Lower leg skin (tissue), 4 donors: Measurements from ENCODE around the gene KLK8. TPM values are rescaled to one million over a fixed set of nuclear protein-coding genes. Genes with fewer than 3 reads are reported as not detected.

Source experiments
- DNase-seq, 2 donors: peaks; one replicate each; pipeline ENCODE4 v3.0.0-alpha.2; 2019; ENCODE audit warnings: low spot score in 2 of 2
- H3K4me3 ChIP-seq: fragments of 200-600 bp; sonication (generic); 2 replicates; pipeline ENCODE4 v1.5.1; 2017; ENCODE audit warnings: mild to moderate bottlenecking, low read depth; ENCODE audit not compliant: poor library complexity, severe bottlenecking
- POLR2A ChIP-seq, 2 donors: fragments of 450-650 bp; IDR thresholded peaks; one replicate each; pipeline ENCODE4 v1.6.1; 2016 to 2017; ENCODE audit warnings: antibody characterized with exemption in 2 of 2, mild to moderate bottlenecking in 1 of 2, moderate library complexity in 1 of 2
- WGBS, 2 donors: methylation state at CpG; one replicate each; pipeline ENCODE4 v1.1.5; 2018; 5-methylcytosine and 5-hydroxymethylcytosine counted together
- intact Hi-C: fragments of 100-400 bp; cut with DNase I; formaldehyde crosslinking; loops from one replicate; pipeline ENCODE4 v1.15.0; 2023; ENCODE audit warnings: low total_unique reads
- total RNA-seq, 4 donors: library from RNA; depleted of rRNA; stranded (reverse); fragments of >200 nt; gene quantifications; one replicate each; pipeline ENCODE4 v1.1.0, GENCODE V29; 2016
- TF ChIP-seq, protein P1 (sequence below), 3 donors: fragments of 450-650 bp; IDR thresholded peaks; one replicate each; pipeline ENCODE4 v1.5.1; 2016; ENCODE audit warnings: antibody characterized with exemption in 3 of 3, mild to moderate bottlenecking in 3 of 3, moderate library complexity in 2 of 3

The KLK8 gene
- total RNA-seq, 4 donors from 2014 or later = 67.1 to 117 (median 106) TPM

DNA sequence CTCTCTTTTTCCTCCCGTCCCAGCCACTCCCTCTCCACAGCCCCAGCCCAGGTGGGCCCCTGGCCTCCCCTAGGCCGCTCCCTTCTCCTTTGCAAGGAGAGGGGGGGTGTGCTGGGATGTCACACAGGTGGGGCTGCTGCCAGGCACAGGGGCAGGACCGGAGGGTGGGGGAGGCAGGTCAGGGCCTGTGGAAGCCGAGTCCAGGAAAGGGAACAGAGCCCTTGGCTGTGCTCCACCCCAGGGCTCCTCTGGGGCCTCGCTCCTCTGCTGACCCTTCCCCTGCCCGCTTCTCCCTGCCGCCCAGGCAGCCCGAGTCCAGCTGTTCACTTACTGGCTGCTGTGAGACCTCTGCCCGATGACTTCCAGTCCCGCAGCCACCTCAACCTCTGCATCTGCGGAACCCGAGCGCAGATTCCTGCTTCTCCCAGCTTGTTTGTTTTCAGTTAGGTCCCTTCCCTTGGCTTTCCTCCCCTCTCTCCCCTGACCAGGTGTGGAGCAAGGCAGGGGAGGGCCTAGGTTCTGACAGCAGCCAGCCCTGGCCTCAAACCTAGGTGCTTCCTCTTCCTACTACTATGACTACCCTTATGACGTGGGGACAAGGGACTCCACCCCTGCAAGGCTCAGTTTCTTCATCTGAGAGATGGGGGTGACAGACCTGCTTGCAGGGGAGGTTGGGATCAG is 25.9 kb upstream of the KLK8 start:
- H3K4me3 ChIP-seq = no peak overlapping the region
- DNase-seq = no peak
- 26 to 33% methylated on average over 14 of the region's 14 CpGs for WGBS, 2 donors
- intact Hi-C loops = no loop called here
- TF ChIP-seq POLR2A (IDR thresholded peaks at IDR 0.05) = no peak
- TF ChIP-seq, protein P1, sequence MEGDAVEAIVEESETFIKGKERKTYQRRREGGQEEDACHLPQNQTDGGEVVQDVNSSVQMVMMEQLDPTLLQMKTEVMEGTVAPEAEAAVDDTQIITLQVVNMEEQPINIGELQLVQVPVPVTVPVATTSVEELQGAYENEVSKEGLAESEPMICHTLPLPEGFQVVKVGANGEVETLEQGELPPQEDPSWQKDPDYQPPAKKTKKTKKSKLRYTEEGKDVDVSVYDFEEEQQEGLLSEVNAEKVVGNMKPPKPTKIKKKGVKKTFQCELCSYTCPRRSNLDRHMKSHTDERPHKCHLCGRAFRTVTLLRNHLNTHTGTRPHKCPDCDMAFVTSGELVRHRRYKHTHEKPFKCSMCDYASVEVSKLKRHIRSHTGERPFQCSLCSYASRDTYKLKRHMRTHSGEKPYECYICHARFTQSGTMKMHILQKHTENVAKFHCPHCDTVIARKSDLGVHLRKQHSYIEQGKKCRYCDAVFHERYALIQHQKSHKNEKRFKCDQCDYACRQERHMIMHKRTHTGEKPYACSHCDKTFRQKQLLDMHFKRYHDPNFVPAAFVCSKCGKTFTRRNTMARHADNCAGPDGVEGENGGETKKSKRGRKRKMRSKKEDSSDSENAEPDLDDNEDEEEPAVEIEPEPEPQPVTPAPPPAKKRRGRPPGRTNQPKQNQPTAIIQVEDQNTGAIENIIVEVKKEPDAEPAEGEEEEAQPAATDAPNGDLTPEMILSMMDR (IDR thresholded peaks at IDR 0.05) = no peak

DNA sequence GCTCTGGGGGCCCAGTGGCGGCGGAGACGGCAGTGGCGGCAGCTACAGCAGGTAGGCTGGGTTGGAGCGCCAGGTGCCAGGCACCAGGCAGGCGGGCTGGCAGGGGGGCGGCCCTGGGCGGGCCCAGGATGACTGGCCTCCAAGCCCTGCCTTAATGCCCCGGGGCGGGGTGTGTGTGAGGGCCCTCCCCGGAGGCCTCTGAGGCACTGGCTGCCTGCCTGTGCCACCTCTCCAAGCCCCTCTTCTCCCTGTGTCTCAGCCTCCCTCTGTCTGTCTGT is 25.1 kb upstream of the KLK8 start, which contains the start of gene KLK11:
Gene KLK11 (minus strand): TSS at position 63 of the 278 bp plus-strand sequence. CDS start 985 bp downstream, outside the sequence.
- H3K4me3 ChIP-seq = no peak within 1 kb of the TSS
- no peak for DNase-seq
- WGBS, 2 donors = 35 to 70% methylated on average over 10 to 11 of the region's 11 CpGs
- intact Hi-C loops = no loop called here
- TF ChIP-seq, protein P1 (IDR thresholded peaks at IDR 0.05) = no peak

DNA sequence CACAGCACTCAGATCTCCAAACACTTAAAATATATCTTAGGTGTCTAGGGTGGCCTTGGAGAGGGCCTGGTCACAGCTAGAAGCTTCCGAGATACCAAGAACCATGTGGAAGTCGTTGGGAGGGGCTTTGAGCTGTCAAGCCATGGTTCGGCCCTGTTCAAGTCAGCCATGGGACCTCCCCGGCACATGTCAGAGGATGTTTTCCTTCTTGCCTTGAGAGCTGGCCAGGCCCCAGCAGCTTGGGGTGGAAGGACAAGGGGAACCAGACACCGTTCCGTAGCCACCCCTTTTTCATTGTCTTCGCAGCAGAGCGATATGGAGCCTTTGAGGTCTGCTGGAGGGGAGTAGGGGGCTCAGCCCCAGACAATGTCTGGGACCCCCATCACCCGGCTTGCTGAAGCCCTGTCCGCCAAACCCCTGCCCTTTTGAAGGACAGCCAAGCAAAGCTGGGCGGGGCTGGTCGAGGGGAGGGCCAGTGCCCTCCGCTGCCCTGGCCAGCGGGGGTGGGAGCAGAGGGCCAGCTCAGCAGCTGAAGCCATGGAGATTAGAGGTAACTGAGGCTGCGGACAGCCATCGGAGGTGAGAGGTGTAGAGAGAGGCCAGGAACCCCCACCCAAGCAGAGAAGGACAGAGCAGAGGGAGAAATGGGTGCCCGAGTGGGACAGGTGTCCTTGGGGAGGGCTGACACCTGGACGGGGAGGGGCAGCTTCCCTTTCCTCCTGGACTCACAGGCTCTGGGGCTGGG is 24.6 kb upstream of the KLK8 start:
- DNase-seq = no peak
- WGBS, 2 donors = 36 to 46% methylated on average over 18 of the region's 18 CpGs
- intact Hi-C loops = no loop called here
- no peak for TF ChIP-seq POLR2A (IDR thresholded peaks at IDR 0.05)
- TF ChIP-seq, protein P1 (IDR thresholded peaks at IDR 0.05) = no peak
- H3K4me3 ChIP-seq = no peak overlapping the region

DNA sequence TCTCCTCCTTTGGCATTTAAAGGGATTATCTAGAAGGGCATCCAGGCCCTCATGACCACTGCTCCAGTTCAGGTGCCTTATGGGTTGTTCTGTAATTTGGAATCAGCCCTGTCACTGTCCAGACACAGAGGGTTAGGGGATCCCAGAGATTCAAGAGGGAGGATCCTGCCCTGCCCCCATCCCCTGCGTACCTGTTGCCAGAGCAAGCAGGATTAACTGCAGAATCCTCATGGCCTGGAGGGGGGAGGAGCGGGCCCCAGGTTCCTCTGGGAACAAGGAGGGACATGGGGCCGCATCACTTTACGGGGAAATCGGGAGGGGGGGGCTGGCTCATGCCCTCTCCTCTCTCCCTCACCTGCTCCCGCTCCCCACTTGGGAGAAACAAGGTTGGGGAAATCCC is 24.0 kb upstream of the KLK8 start:
- 29 to 44% methylated on average over 6 of the region's 6 CpGs for WGBS, 2 donors

DNA sequence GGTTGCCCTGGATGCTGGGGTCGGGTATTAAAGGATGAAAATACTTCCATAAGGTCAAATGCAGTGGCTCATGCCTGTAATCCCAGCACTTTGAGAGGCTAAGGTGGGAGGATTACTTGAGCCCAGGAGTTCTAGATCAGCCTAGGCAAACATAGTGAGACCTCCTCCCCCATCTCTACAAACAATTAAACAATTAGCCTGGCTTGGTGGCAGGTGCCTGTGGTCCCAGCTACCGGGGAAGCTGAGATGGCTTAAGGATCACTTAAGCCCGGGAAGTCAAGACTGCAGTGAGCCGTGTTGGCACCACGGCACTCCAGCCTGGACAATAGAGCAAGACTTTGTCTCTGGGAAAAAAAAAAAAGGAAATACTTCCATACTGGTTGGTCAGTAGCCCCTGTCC is 23.5 kb upstream of the KLK8 start:
- intact Hi-C loops = no loop called here
- TF ChIP-seq POLR2A (IDR thresholded peaks at IDR 0.05) = no peak
- TF ChIP-seq, protein P1 (IDR thresholded peaks at IDR 0.05) = no peak
- no peak for DNase-seq
- H3K4me3 ChIP-seq = no peak overlapping the region
- WGBS, 2 donors = 39 to 52% methylated on average over 5 of the region's 5 CpGs

More for the DNA sequence above, 24.0 kb upstream of the KLK8 start:
- no peak overlapping the region for H3K4me3 ChIP-seq
- DNase-seq = no peak
- intact Hi-C loops = no loop called here
- no peak for TF ChIP-seq POLR2A (IDR thresholded peaks at IDR 0.05)
- TF ChIP-seq, protein P1 (IDR thresholded peaks at IDR 0.05) = no peak
